HL-60 (cell line): ENCODE results near the gene CRIP2.

Experiments used
- CTCF ChIP-seq: IDR thresholded peaks from one replicate; pipeline ENCODE4 v1.5.1; 2011; ENCODE audit warnings: low read length, control low read depth, inconsistent platforms; ENCODE audit not compliant: insufficient read depth
- GABPA ChIP-seq: IDR thresholded peaks from 2 replicates; pipeline ENCODE4 v1.6.1; 2012; ENCODE audit warnings: low read depth
- POLR2AphosphoS5 ChIP-seq: IDR thresholded peaks from 2 replicates; pipeline ENCODE4 v1.6.1; 2012; ENCODE audit warnings: low read depth

DNA sequence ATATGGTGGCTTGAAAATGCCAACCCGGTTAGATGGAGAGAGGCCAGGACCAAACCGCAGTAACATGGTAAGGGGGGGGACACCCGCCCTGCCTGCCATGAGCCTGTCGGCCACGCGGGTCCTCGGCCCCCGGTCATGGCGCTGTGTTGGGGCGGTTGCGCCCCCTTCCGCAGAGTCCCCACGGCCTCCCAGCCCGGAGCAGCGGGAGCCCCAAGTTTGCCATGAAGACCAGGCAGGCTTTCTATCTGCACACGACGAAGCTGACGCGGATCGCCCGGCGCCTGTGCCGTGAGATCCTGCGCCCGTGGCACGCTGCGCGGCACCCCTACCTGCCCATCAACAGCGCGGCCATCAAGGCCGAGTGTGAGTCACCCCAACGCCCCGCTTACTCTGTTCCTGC, 10.1 kb upstream of the CRIP2 start:
- TF ChIP-seq POLR2AphosphoS5, result no peak
- no peak for TF ChIP-seq CTCF
- TF ChIP-seq GABPA, result no peak
